A549 (cell line): Measurements from ENCODE around the gene ARPC1A. TPM values are rescaled to one million over a fixed set of nuclear protein-coding genes. Genes with fewer than 3 reads are reported as not detected.

Source experiments
- ATAC-seq, 2 experiments: fragments of 200-7000 bp in 1 of 2; fragments of >200 bp in 1 of 2; cut with Nextera tagmentation in 1 of 2; cut with Tn5 transposase in 1 of 2; 3 replicates each; pipeline versions ENCODE4 v1.8.0 to v1.9.1; 2018 to 2020; ENCODE audit warnings: mild to moderate bottlenecking in 1 of 2, moderate library complexity in 1 of 2
- CTCF ChIA-PET: fragments of 300-600 bp; sonication (Branson Sonifier 250); formaldehyde crosslinking; extraction: SDS; loops from one replicate; lab custom pipeline; 2021; ENCODE audit warnings: antibody characterized with exemption, inconsistent platforms; lab: Yijun Ruan, JAX
- POLR2A ChIA-PET: fragments of 350-600 bp; formaldehyde crosslinking; extraction: SDS; loops from one replicate; lab custom pipeline; 2021; ENCODE audit warnings: antibody characterized with exemption, inconsistent platforms; lab: Yijun Ruan, JAX
- DNase-seq, 2 experiments: peaks; one replicate each; pipeline versions ENCODE4 v3.0.0 to v3.0.0-alpha.2; 2011 to 2016; ENCODE audit warnings: low read depth in 1 of 2, low spot score in 1 of 2
- FAIRE-seq: peaks from 2 replicates; lab custom pipeline; 2011; peaks lifted over from hg19 to GRCh38; lab: Jason Lieb, UNC
- H3K27ac ChIP-seq, 2 experiments: fragments of >200 bp; sonication (Bioruptor Twin); formaldehyde crosslinking; 3 replicates each; pipeline ENCODE4 v1.5.1; 2016 to 2017
- H3K4me1 ChIP-seq: fragments of >200 bp; sonication (Bioruptor Twin); formaldehyde crosslinking; 3 replicates; pipeline ENCODE4 v1.6.1; 2016
- H3K4me2 ChIP-seq: fragments of >200 bp; sonication (Bioruptor Twin); formaldehyde crosslinking; 3 replicates; pipeline ENCODE4 v1.6.1; 2016
- H3K4me3 ChIP-seq: fragments of >200 bp; sonication (Bioruptor Twin); formaldehyde crosslinking; 3 replicates; pipeline ENCODE4 v1.5.1; 2016
- H3K9me3 ChIP-seq: fragments of >200 bp; sonication (Bioruptor Twin); formaldehyde crosslinking; 3 replicates; pipeline ENCODE4 v1.6.1; 2016
- BHLHE40 ChIP-seq: IDR thresholded peaks from 2 replicates; pipeline ENCODE4 v1.6.1; 2012; ENCODE audit warnings: low read depth, low read length, inconsistent platforms
- CEBPB ChIP-seq, 2 experiments: fragments of >200 bp in 1 of 2; sonication (Bioruptor Twin) in 1 of 2; formaldehyde crosslinking in 1 of 2; IDR thresholded peaks; 2 replicates each; pipeline ENCODE4 v1.6.1; 2012 to 2016
- CHD2 ChIP-seq: fragments of 150-350 bp; IDR thresholded peaks from 2 replicates; pipeline ENCODE4 v1.6.1; 2014; ENCODE audit warnings: low read length; ENCODE audit not compliant: partially characterized antibody
- EHF ChIP-seq: fragments of 250-450 bp; sonication (Bioruptor Pico); IDR thresholded peaks from 2 replicates; pipeline ENCODE4 v1.5.0; 2020; ENCODE audit warnings: mild to moderate bottlenecking
- FOSB ChIP-seq: fragments of 250-450 bp; sonication (Bioruptor Pico); IDR thresholded peaks from 2 replicates; pipeline ENCODE4 v1.5.0; 2020; ENCODE audit warnings: mild to moderate bottlenecking, moderate library complexity
- GATA3 ChIP-seq: IDR thresholded peaks from 2 replicates; pipeline ENCODE4 v1.6.1; 2012; ENCODE audit warnings: borderline replicate concordance
- HDAC2 ChIP-seq: fragments of 200-600 bp; sonication (generic); IDR thresholded peaks from 2 replicates; pipeline ENCODE4 v1.6.1; 2016
- HEYL ChIP-seq: fragments of 250-450 bp; sonication (Bioruptor Pico); IDR thresholded peaks from 2 replicates; pipeline ENCODE4 v1.8.0; 2021; ENCODE audit warnings: mild to moderate bottlenecking, moderate library complexity
- HOXA7 ChIP-seq: fragments of 250-450 bp; sonication (Bioruptor Pico); IDR thresholded peaks from 2 replicates; pipeline ENCODE4 v1.5.0; 2020; ENCODE audit warnings: mild to moderate bottlenecking, moderate library complexity
- HOXB13 ChIP-seq: fragments of 250-450 bp; sonication (Bioruptor Pico); IDR thresholded peaks from 2 replicates; pipeline ENCODE4 v1.5.0; 2020; ENCODE audit warnings: low read depth, mild to moderate bottlenecking, moderate library complexity
- JUN ChIP-seq, 2 experiments: fragments of >200 bp; sonication (Bioruptor Twin); formaldehyde crosslinking; IDR thresholded peaks; 2 replicates in 1 of 2; 3 replicates in 1 of 2; pipeline ENCODE4 v1.6.1; 2016 to 2017
- KDM1A ChIP-seq: fragments of 200-600 bp; sonication (generic); IDR thresholded peaks from 2 replicates; pipeline ENCODE4 v1.6.1; 2016; ENCODE audit warnings: low read depth, mild to moderate bottlenecking
- MAZ ChIP-seq: fragments of 150-350 bp; IDR thresholded peaks from 2 replicates; pipeline ENCODE4 v1.6.1; 2014; ENCODE audit warnings: antibody characterized with exemption, low read depth, low read length, borderline replicate concordance
- PHF8 ChIP-seq: fragments of 200-600 bp; sonication (generic); IDR thresholded peaks from 2 replicates; pipeline ENCODE4 v1.6.1; 2016; ENCODE audit warnings: low read depth, mild to moderate bottlenecking, antibody characterized with exemption, moderate library complexity, borderline replicate concordance
- POLR2A ChIP-seq: IDR thresholded peaks from 2 replicates; pipeline ENCODE4 v1.6.1; 2012; ENCODE audit warnings: mild to moderate bottlenecking, low read length
- RCOR1 ChIP-seq: fragments of 150-350 bp; IDR thresholded peaks from 2 replicates; pipeline ENCODE4 v1.6.1; 2014; ENCODE audit warnings: antibody characterized with exemption, low read length, low read depth
- RNF2 ChIP-seq: fragments of 200-600 bp; sonication (generic); IDR thresholded peaks from 2 replicates; pipeline ENCODE4 v1.6.1; 2016; ENCODE audit warnings: low read depth, mild to moderate bottlenecking, antibody characterized with exemption, moderate library complexity, borderline replicate concordance
- TFCP2L1 ChIP-seq: fragments of 250-450 bp; sonication (Bioruptor Pico); IDR thresholded peaks from 2 replicates; pipeline ENCODE4 v1.5.0; 2021; ENCODE audit warnings: mild to moderate bottlenecking
- TP53 ChIP-seq: fragments of 250-450 bp; sonication (Bioruptor Pico); IDR thresholded peaks from 2 replicates; pipeline ENCODE4 v1.5.0; 2021; ENCODE audit warnings: mild to moderate bottlenecking, moderate library complexity
- ZSCAN20 ChIP-seq: fragments of 250-450 bp; sonication (Bioruptor Pico); IDR thresholded peaks from 2 replicates; pipeline ENCODE4 v1.8.0; 2022; ENCODE audit warnings: mild to moderate bottlenecking, moderate library complexity
- WGBS: methylation state at CpG from one replicate; pipeline ENCODE4 v1.1.6; 2017; ENCODE audit errors: missing lambda C conversion rate; 5-methylcytosine and 5-hydroxymethylcytosine counted together
- polyA plus RNA-seq, 4 experiments: library from polyadenylated mRNA; depleted of rRNA in 3 of 4; stranded (reverse); fragments of >200 nt; fragmentation: RNase III in 1 of 4; extraction: RNeasy Plus Mini Kit Qiagen cat#74134 plus additional on column Dnase treatment in 1 of 4; gene quantifications; 2 replicates in 3 of 4; 3 replicates in 1 of 4; pipeline ENCODE4 v1.2.3, GENCODE V29; 2011 to 2017
- TF ChIP-seq, protein P1 (sequence below): fragments of 200-600 bp; sonication (generic); IDR thresholded peaks from 2 replicates; pipeline ENCODE4 v1.6.1; 2016; ENCODE audit warnings: antibody characterized with exemption, mild to moderate bottlenecking, moderate library complexity
- TF ChIP-seq, protein P2 (sequence below): IDR thresholded peaks from 2 replicates; pipeline ENCODE4 v1.6.1; 2012
- TF ChIP-seq, protein P3 (sequence below): fragments of >200 bp; sonication (Bioruptor Twin); formaldehyde crosslinking; IDR thresholded peaks from 3 replicates; pipeline ENCODE4 v1.6.1; 2016
- TF ChIP-seq, protein P4 (sequence below): fragments of 250-450 bp; sonication (Bioruptor Pico); IDR thresholded peaks from 2 replicates; pipeline ENCODE4 v1.5.0; 2021; ENCODE audit warnings: mild to moderate bottlenecking, moderate library complexity, borderline replicate concordance
- TF ChIP-seq, protein P5 (sequence below): fragments of >200 bp; sonication (Bioruptor Twin); formaldehyde crosslinking; IDR thresholded peaks from 3 replicates; pipeline ENCODE4 v1.5.1; 2016
- TF ChIP-seq, protein P6 (sequence below): IDR thresholded peaks from 2 replicates; pipeline ENCODE4 v1.6.1; 2012

The ARPC1A gene
- polyA plus RNA-seq, 2 of the 4 experiments (the other 2 are of a cell fraction), result 116 to 120 TPM

DNA sequence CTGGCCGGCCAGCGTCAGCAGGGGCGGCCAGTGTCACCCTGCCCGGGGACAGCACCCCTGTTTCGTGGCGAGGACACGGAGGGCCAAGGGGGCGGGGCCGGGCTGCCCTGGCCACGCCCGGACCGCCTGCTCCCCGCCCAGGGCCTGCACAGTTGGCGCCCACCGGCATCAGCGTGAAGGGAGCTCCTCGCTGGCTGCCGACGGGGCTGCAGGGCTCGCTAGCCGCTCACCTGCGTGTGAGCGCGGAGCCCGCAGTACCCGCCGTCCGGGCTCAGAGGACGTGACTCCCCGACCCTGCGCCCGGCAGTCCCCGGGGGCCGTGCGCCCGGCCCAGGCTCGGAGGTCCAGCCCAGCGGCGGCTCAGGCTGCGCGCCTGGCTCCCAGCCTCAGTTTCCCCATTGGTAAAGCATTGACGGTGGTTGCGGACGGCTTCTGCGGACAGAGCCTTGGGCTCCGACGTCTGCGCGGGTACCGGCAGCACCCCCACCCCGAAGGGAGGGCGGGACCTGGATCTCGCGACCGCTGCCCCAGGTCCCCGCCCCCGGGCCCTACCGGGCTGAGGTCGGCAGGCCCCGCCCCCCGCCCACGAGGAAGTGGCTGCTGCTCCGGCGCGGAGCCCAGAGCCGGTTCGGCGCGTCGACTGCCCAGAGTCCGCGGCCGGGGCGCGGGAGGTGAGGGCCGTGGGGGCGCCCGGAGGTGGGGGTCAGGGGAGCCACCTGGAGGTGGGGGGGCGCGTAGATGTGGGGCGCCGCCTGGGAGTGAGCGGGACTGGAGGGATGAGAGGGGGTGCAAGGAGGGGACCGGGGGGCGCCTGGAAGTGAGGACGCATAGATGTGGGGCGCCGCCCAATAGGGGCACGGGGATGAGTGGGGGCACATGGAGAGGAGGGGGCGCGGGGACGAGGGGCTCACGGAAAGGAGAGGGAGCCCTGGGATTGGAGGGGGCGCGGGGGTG is 48.7 kb downstream of the ARPC1A start, which contains the start of gene ARPC1B (continued):
- TF ChIP-seq, protein P1, sequence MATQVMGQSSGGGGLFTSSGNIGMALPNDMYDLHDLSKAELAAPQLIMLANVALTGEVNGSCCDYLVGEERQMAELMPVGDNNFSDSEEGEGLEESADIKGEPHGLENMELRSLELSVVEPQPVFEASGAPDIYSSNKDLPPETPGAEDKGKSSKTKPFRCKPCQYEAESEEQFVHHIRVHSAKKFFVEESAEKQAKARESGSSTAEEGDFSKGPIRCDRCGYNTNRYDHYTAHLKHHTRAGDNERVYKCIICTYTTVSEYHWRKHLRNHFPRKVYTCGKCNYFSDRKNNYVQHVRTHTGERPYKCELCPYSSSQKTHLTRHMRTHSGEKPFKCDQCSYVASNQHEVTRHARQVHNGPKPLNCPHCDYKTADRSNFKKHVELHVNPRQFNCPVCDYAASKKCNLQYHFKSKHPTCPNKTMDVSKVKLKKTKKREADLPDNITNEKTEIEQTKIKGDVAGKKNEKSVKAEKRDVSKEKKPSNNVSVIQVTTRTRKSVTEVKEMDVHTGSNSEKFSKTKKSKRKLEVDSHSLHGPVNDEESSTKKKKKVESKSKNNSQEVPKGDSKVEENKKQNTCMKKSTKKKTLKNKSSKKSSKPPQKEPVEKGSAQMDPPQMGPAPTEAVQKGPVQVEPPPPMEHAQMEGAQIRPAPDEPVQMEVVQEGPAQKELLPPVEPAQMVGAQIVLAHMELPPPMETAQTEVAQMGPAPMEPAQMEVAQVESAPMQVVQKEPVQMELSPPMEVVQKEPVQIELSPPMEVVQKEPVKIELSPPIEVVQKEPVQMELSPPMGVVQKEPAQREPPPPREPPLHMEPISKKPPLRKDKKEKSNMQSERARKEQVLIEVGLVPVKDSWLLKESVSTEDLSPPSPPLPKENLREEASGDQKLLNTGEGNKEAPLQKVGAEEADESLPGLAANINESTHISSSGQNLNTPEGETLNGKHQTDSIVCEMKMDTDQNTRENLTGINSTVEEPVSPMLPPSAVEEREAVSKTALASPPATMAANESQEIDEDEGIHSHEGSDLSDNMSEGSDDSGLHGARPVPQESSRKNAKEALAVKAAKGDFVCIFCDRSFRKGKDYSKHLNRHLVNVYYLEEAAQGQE, result peak; percentile 59
- TF ChIP-seq POLR2A (peak; percentile 86), CHD2 (peak; percentile 54), PHF8 (peak; percentile 60; the same call in 1 of the 2 replicates)

DNA sequence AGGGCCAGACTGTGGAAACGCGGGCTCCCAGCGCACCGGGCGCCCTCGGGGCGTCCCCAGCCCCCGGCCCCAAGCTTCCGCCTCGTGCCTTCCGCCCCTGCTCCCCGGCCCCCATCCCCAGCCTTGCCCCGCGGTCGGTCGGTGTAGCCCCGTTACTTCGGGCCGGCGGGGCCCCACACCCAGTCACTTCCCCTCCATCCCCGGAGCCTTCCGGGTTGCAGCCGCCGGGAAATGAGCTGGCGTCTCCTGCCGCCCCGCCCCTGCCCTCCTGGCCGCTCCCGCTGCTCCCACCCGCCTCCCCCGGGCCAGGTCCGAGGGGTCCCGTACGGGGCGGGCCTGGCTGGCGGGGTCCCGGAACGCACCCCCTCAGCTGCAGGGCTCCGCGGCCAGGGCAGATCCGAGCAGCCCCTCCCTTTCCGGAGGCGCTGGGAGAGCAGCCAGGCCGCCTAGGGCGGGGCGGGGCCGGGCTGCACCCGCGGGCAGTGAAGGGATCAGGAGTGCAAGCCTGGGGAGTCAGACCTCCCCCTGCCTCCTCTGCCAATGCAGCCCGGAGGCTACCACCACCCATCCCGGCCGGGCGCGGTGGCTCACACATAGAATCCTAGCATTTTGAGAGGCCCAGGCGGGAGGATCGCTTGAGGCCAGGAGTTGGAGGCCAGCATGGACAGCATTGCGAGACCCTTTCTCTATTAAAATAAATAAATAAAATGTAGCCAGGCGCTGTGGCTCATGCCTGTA is 49.5 kb downstream of the ARPC1A start:
- FAIRE-seq, result no peak
- ChIA-PET POLR2A (interaction anchor here (0.6 to 2.4 kb wide), 4 partner anchors 12 to 96 kb away, joined by 3 to 15 read pairs (median 3); partner anchors contain the start of genes BUD31 and PDAP1), CTCF (no interaction called here)
- peaks cover 47% of the 10 kb centered on the region for H3K4me1 ChIP-seq
- peak overlapping the region; percentile 83 for H3K4me2 ChIP-seq
- peak overlapping the region; percentile 96 for H3K4me3 ChIP-seq
- peak overlapping the region; percentile 95 to 98 for H3K27ac ChIP-seq
- TF ChIP-seq EHF (no peak), POLR2A (0 out of 2 replicates have a peak, but pooled peaks have one; percentile 31), MAZ (no peak), HDAC2 (peak; percentile 64), RCOR1 (no peak), RNF2 (no peak), ZSCAN20 (CRISPR knock-in tag) (no peak), HOXA7 (CRISPR knock-in tag) (0 out of 2 replicates have a peak, but pooled peaks have one; percentile 59), HEYL (CRISPR knock-in tag) (no peak), GATA3 (0 out of 2 replicates have a peak, but pooled peaks have one; percentile 38), CEBPB (IDR thresholded peaks at IDR 0.05) (no peak), FOSB (CRISPR knock-in tag) (peak; percentile 57; the same call in 1 of the 2 replicates), BHLHE40 (no peak), TFCP2L1 (peak; percentile 62; the same call in 1 of the 2 replicates), JUN (IDR thresholded peaks at IDR 0.05) (peak in 1 of 2 experiments; percentile 24; a peak in 1 of 5 replicates), TP53 (CRISPR knock-in tag) (peak; percentile 70; the same call in 1 of the 2 replicates), KDM1A (peak; percentile 88), HOXB13 (CRISPR knock-in tag) (no peak)
- TF ChIP-seq, protein P2, sequence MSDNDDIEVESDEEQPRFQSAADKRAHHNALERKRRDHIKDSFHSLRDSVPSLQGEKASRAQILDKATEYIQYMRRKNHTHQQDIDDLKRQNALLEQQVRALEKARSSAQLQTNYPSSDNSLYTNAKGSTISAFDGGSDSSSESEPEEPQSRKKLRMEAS, result peak; percentile 61; the same call in 1 of the 2 replicates
- TF ChIP-seq, protein P3, sequence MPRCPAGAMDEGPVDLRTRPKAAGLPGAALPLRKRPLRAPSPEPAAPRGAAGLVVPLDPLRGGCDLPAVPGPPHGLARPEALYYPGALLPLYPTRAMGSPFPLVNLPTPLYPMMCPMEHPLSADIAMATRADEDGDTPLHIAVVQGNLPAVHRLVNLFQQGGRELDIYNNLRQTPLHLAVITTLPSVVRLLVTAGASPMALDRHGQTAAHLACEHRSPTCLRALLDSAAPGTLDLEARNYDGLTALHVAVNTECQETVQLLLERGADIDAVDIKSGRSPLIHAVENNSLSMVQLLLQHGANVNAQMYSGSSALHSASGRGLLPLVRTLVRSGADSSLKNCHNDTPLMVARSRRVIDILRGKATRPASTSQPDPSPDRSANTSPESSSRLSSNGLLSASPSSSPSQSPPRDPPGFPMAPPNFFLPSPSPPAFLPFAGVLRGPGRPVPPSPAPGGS, result peak; percentile 25; the same call in 1 of the 3 replicates
- TF ChIP-seq, protein P4, sequence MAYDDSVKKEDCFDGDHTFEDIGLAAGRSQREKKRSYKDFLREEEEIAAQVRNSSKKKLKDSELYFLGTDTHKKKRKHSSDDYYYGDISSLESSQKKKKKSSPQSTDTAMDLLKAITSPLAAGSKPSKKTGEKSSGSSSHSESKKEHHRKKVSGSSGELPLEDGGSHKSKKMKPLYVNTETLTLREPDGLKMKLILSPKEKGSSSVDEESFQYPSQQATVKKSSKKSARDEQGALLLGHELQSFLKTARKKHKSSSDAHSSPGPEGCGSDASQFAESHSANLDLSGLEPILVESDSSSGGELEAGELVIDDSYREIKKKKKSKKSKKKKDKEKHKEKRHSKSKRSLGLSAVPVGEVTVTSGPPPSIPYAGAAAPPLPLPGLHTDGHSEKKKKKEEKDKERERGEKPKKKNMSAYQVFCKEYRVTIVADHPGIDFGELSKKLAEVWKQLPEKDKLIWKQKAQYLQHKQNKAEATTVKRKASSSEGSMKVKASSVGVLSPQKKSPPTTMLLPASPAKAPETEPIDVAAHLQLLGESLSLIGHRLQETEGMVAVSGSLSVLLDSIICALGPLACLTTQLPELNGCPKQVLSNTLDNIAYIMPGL (CRISPR knock-in tag), result no peak; the same call in 1 of the 2 replicates
- TF ChIP-seq, protein P5, sequence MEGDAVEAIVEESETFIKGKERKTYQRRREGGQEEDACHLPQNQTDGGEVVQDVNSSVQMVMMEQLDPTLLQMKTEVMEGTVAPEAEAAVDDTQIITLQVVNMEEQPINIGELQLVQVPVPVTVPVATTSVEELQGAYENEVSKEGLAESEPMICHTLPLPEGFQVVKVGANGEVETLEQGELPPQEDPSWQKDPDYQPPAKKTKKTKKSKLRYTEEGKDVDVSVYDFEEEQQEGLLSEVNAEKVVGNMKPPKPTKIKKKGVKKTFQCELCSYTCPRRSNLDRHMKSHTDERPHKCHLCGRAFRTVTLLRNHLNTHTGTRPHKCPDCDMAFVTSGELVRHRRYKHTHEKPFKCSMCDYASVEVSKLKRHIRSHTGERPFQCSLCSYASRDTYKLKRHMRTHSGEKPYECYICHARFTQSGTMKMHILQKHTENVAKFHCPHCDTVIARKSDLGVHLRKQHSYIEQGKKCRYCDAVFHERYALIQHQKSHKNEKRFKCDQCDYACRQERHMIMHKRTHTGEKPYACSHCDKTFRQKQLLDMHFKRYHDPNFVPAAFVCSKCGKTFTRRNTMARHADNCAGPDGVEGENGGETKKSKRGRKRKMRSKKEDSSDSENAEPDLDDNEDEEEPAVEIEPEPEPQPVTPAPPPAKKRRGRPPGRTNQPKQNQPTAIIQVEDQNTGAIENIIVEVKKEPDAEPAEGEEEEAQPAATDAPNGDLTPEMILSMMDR, result no peak
- TF ChIP-seq, protein P6, sequence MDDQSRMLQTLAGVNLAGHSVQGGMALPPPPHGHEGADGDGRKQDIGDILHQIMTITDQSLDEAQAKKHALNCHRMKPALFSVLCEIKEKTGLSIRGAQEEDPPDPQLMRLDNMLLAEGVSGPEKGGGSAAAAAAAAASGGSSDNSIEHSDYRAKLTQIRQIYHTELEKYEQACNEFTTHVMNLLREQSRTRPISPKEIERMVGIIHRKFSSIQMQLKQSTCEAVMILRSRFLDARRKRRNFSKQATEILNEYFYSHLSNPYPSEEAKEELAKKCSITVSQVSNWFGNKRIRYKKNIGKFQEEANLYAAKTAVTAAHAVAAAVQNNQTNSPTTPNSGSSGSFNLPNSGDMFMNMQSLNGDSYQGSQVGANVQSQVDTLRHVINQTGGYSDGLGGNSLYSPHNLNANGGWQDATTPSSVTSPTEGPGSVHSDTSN, result peak; percentile 58
- H3K9me3 ChIP-seq, result no peaks in the 10 kb centered on the region
- WGBS, result 3% methylated on average over 9 of the region's 58 CpGs
- peak; percentile 73 to 84 for DNase-seq
- ATAC-seq, result peak; percentile 70 to 79
